Activated T-helper 2 cell treated with anti-CD3 and anti-CD28 coated beads, Interferon-gamma antibody, Interleukin-2, Interleukin-4, amounts not matched to agents 10 μg/mL and 5 μg/mL and 100 μg/mL, durations not matched to agents 14 hours and 24 hours and 36 hours (primary cell): ENCODE data around the gene MAVS. TPM values are rescaled to one million over a fixed set of nuclear protein-coding genes. Genes with fewer than 3 reads are reported as not detected.
A peak's percentile ranks its signal among the peaks of the same experiment; 100 is the strongest.

Experiments used
- DNase-seq: peaks from one replicate; pipeline ENCODE4 v3.0.0; 2021; ENCODE audit warnings: low spot score
- H3K27ac Mint-ChIP-seq: one replicate; pipeline ENCODE4 v1.8.0; 2021; ENCODE audit warnings: mixed read lengths
- H3K27me3 Mint-ChIP-seq: one replicate; pipeline ENCODE4 v1.8.0; 2021; ENCODE audit warnings: low read depth, mixed read lengths
- H3K36me3 Mint-ChIP-seq: one replicate; pipeline ENCODE4 v1.8.0; 2021; ENCODE audit warnings: low read depth, mixed read lengths
- H3K4me1 Mint-ChIP-seq: one replicate; pipeline ENCODE4 v1.8.0; 2021; ENCODE audit warnings: low read depth, mixed read lengths
- H3K4me3 Mint-ChIP-seq: one replicate; pipeline ENCODE4 v1.8.0; 2021; ENCODE audit warnings: low read depth, mild to moderate bottlenecking, moderate library complexity, mixed read lengths
- H3K9me3 Mint-ChIP-seq: one replicate; pipeline ENCODE4 v1.8.0; 2021; ENCODE audit warnings: mixed read lengths
- intact Hi-C: fragments of 100-400 bp; cut with micrococcal nuclease; formaldehyde crosslinking; loops from one replicate; pipeline ENCODE4 v1.15.1; 2023
- total RNA-seq: library from RNA; stranded (reverse); gene quantifications from 2 replicates; pipeline ENCODE4 v1.2.3, GENCODE V29; 2022

Gene MAVS
- total RNA-seq, 1 donor from 2014 or later: 41.0 TPM

DNA sequence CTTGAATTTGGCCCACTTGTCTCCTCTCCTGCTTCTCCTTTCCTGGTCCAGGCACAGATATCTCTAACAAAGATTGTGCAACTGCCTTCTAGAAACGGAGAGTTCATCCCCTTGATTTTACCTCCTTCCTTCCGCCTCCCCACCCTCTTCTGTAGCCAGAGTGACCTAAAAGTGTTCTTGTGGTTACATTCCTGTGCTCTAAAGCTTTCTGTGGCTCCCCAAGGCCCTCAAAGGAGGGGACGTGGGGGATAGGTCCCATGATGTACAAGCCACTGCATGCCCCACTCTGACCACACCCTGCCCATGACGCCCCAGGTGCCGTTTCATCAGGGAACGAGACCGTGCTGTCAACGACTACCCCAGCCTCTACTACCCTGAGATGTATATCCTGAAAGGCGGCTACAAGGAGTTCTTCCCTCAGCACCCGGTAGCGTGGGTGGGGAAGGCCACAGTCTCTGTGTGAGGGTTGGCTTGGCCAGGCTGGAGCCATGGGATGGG lies 42.3 kb upstream of the MAVS start:
- H3K4me1 Mint-ChIP-seq: peaks cover 49% of the 10 kb centered on the region
- intact Hi-C loops: no loop called here
- DNase-seq: no peak
- no peak overlapping the region for H3K4me3 Mint-ChIP-seq
- no peak overlapping the region for H3K27ac Mint-ChIP-seq
- H3K36me3 Mint-ChIP-seq: peaks cover 78% of the 10 kb centered on the region
- H3K27me3 Mint-ChIP-seq: no peaks in the 10 kb centered on the region
- no peaks in the 10 kb centered on the region for H3K9me3 Mint-ChIP-seq

DNA sequence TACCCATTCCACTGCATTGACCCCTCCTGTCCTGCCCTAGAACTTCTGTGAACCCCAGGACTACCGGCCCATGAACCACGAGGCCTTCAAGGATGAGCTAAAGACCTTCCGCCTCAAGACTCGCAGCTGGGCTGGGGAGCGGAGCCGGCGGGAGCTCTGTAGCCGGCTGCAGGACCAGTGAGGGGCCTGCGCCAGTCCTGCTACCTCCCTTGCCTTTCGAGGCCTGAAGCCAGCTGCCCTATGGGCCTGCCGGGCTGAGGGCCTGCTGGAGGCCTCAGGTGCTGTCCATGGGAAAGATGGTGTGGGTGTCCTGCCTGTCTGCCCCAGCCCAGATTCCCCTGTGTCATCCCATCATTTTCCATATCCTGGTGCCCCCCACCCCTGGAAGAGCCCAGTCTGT lies 41.9 kb upstream of the MAVS start:
- intact Hi-C loops: no loop called here
- Mint-ChIP-seq H3K36me3 (peaks cover 73% of the 10 kb centered on the region), H3K4me3 (no peak overlapping the region), H3K27ac (peak overlapping the region; percentile 24), H3K9me3 (no peaks in the 10 kb centered on the region), H3K4me1 (peaks cover 44% of the 10 kb centered on the region), H3K27me3 (no peaks in the 10 kb centered on the region)
- DNase-seq: no peak

DNA sequence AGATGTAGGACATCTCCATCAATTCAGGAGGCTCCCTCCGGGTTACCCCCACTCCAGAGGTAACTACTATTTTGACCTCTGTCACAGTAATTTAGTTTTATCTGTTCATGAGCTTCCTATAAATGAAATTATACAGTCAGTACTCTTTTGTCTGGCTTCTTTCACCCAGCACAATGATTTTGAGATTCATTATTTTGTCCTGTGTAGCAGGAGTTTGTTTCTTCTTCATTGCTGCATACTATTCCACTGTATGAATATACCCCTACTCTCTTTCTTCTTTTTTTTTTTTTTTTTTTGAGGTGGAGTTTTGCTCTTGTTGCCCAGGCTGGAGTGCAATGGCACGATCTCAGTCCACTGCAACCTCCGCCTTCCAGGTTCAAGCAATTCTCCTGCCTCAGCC lies 38.1 kb upstream of the MAVS start:
- Mint-ChIP-seq H3K9me3 (no peaks in the 10 kb centered on the region), H3K27ac (no peak overlapping the region), H3K36me3 (peaks cover 42% of the 10 kb centered on the region), H3K4me3 (no peak overlapping the region), H3K27me3 (no peaks in the 10 kb centered on the region), H3K4me1 (peaks cover 58% of the 10 kb centered on the region)
- intact Hi-C loops: no loop called here
- DNase-seq: no peak

DNA sequence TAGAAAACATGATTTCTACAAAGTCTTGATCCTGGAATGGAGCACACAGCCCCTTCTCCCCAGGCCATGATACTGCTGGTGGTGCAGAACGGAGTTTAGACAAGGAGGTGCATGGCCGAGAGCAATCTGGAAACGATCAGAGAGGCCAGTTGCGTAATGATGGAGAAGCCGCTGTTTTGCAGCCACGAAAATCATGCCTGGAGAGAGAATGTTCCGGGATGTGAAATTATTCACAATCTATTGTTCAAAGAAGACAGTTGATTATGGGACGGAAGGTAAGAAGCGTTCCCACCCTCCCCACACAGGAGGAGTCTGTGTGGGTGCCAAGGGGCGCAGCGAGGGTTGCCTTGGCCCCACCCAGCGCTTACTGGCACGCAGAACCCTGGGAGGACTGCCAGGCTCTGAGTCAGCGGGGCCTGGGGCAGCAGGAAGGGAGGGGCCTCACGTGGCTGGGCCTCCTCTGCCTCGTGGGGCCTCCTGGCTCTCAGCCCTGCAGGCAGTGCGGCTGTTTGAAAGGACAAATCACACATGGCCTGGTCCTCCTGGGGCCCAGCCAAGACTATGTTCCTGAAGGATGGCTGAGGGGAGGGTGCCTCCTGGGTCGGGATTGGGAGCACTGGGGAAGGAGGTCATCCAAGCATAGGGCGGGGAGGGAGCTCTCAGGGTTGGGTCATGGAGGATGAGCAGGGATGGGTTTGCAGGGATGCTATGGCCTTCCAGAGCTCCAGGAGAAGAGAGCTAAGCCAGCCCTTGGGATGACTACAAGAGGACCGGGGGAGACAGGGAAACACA lies 35.0 kb upstream of the MAVS start:
- no peaks in the 10 kb centered on the region for H3K27me3 Mint-ChIP-seq
- peaks cover 58% of the 10 kb centered on the region for H3K4me1 Mint-ChIP-seq
- DNase-seq: peak; percentile 81
- peak overlapping the region; percentile 74 for H3K4me3 Mint-ChIP-seq
- H3K36me3 Mint-ChIP-seq: peaks cover 16% of the 10 kb centered on the region
- intact Hi-C loops: loop anchor here (1.0 to 10.0 kb wide), 4 partner anchors 9 to 273 kb away; partner anchors contain the start of genes AP5S1 and CENPB
- no peaks in the 10 kb centered on the region for H3K9me3 Mint-ChIP-seq
- H3K27ac Mint-ChIP-seq: peak overlapping the region; percentile 99

DNA sequence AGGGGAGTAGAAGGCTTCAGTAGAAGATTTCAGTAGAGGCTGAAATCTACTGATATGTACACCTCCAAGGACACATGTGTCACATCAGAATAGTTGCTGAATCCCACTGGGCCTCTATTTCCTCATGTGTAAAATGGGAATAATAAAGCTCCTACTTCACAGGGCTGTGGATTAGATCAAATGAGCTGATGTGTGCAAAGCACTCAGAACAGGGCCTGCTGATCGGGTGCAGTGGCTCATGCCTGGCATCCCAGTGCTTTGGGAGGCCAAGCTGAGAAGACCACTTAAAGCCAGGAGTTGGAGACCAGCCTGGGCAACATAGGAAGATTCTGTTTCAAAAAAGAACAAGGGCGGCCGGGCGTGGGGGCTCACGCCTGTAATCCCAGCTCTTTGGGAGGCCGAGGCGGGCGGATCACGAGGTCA lies 34.4 kb upstream of the MAVS start:
- Mint-ChIP-seq H3K27ac (peak overlapping the region; percentile 99), H3K4me3 (peak overlapping the region; percentile 74), H3K27me3 (no peaks in the 10 kb centered on the region), H3K4me1 (peaks cover 53% of the 10 kb centered on the region), H3K36me3 (peaks cover 10% of the 10 kb centered on the region), H3K9me3 (no peaks in the 10 kb centered on the region)
- DNase-seq: no peak
- intact Hi-C loops: loop anchor here (10.0 kb wide), 1 partner anchor 273 kb away; no protein-coding TSS in a partner anchor

DNA sequence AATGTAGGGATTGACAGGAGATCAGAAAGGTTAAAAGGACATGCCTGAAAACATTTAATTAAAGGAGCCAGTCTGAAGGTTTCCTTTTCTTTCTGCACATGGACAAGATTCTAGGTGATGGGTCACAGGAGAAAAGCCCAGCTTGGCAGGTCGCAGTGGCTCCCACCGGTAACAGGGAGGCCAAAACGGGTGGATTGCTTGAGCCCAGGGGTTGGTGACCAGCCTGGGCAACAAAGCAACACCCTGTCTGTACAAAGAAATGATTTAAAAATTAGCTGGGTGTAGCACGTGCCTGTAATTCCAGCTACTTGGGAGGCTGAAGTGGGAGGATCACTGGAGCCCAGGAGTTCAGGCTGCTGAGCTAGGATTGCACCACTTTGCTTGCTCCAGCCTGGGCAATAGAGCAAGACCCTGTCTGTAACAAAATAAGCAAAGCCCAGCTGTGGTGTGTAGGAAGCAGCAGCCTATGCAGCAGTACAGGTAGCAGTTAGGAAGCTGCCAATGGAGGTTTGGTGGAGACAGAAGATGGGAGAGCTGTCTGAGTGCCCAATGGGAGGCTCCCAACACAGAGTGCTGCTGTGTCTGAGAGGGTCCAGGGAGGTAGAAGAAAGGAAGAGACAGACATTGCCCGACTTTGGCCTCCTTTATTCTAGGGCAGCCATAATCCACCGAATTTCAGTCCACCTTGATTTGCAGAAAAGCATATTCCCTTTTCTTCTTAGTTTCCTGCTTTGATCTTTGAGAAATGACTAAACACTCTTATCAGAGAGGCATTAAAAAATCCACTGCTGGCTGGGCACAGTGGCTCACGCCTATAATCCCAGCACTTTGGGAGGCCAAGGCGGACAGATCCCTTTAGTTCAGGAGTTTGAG lies 33.4 kb upstream of the MAVS start:
- no peak overlapping the region for H3K4me3 Mint-ChIP-seq
- H3K27ac Mint-ChIP-seq: peak overlapping the region; percentile 61
- DNase-seq: no peak
- no peaks in the 10 kb centered on the region for H3K9me3 Mint-ChIP-seq
- intact Hi-C loops: loop anchor here (10.0 kb wide), 1 partner anchor 272 kb away; no protein-coding TSS in a partner anchor
- H3K27me3 Mint-ChIP-seq: no peaks in the 10 kb centered on the region
- H3K4me1 Mint-ChIP-seq: peaks cover 49% of the 10 kb centered on the region
- H3K36me3 Mint-ChIP-seq: peaks cover 8% of the 10 kb centered on the region

DNA sequence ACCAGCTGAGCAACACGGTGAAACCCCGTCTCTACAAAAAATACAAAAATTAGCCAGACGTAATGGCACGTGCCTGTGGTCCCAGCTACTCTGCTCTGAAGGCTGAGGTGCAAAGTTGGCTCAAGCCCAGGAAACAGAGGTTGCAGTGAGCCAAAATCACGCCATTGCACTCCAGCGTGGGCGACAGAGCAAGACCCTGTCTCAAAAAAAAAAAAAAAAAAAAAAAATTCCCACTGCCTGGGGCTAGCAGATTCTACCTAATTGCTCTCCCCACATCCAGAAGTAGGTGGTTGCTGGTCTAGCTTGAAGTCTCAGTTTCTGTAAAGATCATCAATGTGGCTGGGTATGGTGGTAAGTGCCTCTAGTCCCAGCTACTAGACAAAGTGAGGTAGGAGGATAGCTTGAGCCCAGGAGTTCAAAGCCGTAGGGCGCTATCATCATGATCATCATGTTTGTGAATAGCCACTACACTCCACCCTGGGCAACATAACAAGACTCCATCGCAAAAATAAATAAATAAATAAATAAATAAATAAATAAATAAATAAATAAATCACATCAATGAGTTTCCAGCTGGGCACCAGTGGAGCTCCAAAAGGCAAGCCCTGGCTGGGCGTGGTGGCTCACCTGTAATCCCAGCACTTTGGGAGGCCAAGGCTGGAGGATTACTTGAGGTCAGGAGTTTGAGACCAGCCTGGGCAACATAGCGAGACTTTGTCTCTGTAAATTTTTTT lies 32.6 kb upstream of the MAVS start:
- H3K27ac Mint-ChIP-seq: peak overlapping the region; percentile 61
- no peak for DNase-seq
- peaks cover 3% of the 10 kb centered on the region for H3K36me3 Mint-ChIP-seq
- no peak overlapping the region for H3K4me3 Mint-ChIP-seq
- peaks cover 55% of the 10 kb centered on the region for H3K4me1 Mint-ChIP-seq
- intact Hi-C loops: loop anchor here (10.0 kb wide), 1 partner anchor 271 kb away; no protein-coding TSS in a partner anchor
- H3K9me3 Mint-ChIP-seq: no peaks in the 10 kb centered on the region
- no peaks in the 10 kb centered on the region for H3K27me3 Mint-ChIP-seq

DNA sequence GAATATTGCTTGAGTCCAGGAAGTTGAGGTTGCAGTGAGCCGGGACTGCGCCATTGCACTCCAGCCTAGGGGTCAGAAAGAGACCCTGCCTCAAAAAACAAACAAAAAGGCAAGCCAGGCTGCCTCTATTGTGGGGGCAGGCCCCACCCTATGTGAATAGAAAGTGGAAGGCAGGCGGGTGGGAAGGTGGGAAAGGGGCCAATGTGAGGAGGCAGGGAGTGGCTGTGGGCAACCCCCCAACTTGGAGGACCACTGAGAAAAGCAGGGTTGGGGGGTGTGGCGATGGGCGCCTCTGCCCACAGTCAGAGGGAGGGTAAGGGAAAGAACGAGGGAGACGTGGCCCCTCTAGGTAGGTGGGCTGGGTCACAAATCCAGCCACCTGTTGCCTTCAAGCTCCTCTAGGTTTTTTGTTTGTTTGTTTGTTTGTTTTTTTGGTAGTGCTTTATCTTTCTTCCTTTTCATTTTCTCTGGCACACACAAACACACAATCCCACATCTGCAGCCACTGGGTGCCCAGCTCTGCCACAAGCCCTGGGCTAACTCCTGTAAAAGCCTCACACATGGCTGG lies 31.6 kb upstream of the MAVS start:
- Mint-ChIP-seq H3K27me3 (no peaks in the 10 kb centered on the region), H3K9me3 (no peaks in the 10 kb centered on the region), H3K4me1 (peaks cover 59% of the 10 kb centered on the region), H3K4me3 (no peak overlapping the region), H3K27ac (peak overlapping the region; percentile 33), H3K36me3 (peaks cover 3% of the 10 kb centered on the region)
- intact Hi-C loops: loop anchor here (10.0 kb wide), 1 partner anchor 270 kb away; no protein-coding TSS in a partner anchor
- no peak for DNase-seq

DNA sequence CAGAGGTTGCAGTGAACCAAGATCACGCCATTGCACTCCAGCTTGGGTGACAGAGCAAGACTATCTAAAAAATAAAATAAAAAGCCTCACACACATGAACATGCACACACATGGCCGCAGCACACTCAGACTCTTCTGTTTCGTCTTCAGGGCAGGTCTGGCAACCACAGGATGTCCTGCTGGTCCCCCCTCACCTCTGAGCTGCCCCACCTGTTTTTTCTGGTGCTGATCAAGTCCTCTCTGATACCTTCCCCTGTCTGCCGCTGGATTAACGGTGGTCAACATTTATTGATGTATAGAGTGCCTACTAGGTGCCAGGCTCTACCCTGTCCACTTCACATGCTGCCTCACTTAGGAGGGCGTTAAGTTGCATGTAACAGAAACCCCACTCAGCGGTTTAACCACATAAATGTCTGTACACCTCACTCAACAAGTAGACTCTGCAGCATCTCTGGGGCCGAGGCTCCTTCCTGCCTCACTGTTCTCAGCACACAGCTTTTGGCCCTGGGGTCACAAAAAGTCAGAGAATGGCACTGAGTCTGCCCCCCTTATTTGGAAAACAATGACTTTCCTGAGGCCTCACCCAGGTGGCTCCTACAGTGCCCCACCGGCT lies 30.8 kb upstream of the MAVS start:
- no peaks in the 10 kb centered on the region for H3K9me3 Mint-ChIP-seq
- peak overlapping the region; percentile 66 for H3K4me3 Mint-ChIP-seq
- H3K4me1 Mint-ChIP-seq: peaks cover 55% of the 10 kb centered on the region
- intact Hi-C loops: loop anchor here (10.0 kb wide), 1 partner anchor 269 kb away; no protein-coding TSS in a partner anchor
- H3K27me3 Mint-ChIP-seq: no peaks in the 10 kb centered on the region
- DNase-seq: no peak
- H3K27ac Mint-ChIP-seq: peak overlapping the region; percentile 86
- peaks cover 3% of the 10 kb centered on the region for H3K36me3 Mint-ChIP-seq

DNA sequence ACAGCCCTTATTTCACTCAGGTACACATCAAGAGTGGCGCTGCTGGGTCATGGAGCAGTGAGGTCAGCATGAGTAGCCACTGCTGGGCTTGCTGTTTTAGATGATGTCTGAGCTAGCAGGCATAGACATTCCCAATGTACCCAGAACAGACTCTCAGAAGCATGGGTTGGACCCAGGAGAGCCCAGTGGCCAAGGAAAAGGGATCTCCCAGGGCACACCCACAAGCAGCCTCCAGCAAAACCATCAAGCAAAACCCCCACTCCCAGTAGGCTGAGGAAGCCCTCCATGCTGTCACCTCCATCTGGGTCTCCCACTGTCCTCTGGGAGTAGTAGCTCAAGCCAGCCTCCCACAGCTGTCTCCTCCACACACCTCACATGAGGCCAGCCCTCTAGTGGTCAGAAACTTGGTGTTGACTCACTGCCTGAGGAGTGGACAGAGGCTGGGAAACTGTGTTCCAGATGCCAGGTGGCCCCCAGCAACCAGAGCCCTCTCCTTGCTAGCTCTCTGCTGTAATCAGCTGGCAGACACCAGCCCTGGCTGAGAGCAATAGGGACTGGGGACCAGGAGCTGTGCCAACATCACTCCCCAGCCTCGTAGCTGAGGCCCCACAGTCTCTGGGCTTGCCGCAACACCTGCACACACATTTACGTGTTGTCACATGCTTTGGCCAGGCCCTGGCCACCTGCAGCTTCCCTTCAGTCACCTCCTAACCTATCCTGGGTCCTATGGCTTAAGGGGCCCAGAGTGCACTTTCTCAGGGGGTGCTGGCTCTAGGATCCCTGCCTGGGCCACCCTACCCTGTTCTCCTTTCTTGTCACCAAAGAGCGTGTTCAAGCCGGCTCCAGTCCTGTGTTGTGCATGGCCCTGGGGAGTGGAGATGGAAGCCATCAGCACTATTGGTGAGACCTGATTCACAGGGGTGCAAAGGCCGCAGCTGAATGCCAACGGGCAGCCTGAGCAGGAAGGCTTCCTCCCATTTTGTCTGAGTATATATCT lies 28.2 kb upstream of the MAVS start:
- Mint-ChIP-seq H3K36me3 (peaks cover 13% of the 10 kb centered on the region), H3K9me3 (no peaks in the 10 kb centered on the region), H3K27me3 (no peaks in the 10 kb centered on the region), H3K27ac (peak overlapping the region; percentile 58), H3K4me3 (peak overlapping the region; percentile 30), H3K4me1 (peaks cover 37% of the 10 kb centered on the region)
- DNase-seq: no peak
- intact Hi-C loops: loop anchor here (10.0 kb wide), 1 partner anchor 266 kb away; no protein-coding TSS in a partner anchor
